Liver (tissue), 9 donors: Measurements from ENCODE around the gene RASGRP3. TPM values are rescaled to one million over a fixed set of nuclear protein-coding genes. Genes with fewer than 3 reads are reported as not detected.

Source experiments
- DNase-seq: peaks from one replicate; pipeline ENCODE4 v3.0.0-alpha.2; 2017; ENCODE audit warnings: low spot score
- H3K27ac ChIP-seq, 2 donors: one replicate each; pipeline ENCODE4 v1.7.0; 2013; ENCODE audit warnings: inconsistent platforms in 2 of 2, low read length in 2 of 2, control low read depth in 1 of 2, low read depth in 1 of 2, mild to moderate bottlenecking in 1 of 2
- H3K27me3 ChIP-seq, 4 donors: one replicate each; pipeline versions ENCODE4 v1.6.1 to v1.7.0; 2013; ENCODE audit warnings: low read length in 3 of 4, inconsistent platforms in 1 of 4, mild to moderate bottlenecking in 1 of 4, moderate library complexity in 1 of 4; ENCODE audit not compliant: control insufficient read depth in 4 of 4, insufficient read depth in 4 of 4
- H3K36me3 ChIP-seq, 4 donors: one replicate each; pipeline versions ENCODE4 v1.6.1 to v1.7.0; 2013; ENCODE audit warnings: low read length in 3 of 4, mild to moderate bottlenecking in 3 of 4, low read depth in 1 of 4, moderate library complexity in 1 of 4; ENCODE audit not compliant: control insufficient read depth in 4 of 4, insufficient read depth in 3 of 4
- H3K4me1 ChIP-seq, 4 donors: one replicate each; pipeline versions ENCODE4 v1.6.1 to v1.7.0; 2013; ENCODE audit warnings: low read length in 3 of 4, mild to moderate bottlenecking in 3 of 4, moderate library complexity in 1 of 4; ENCODE audit not compliant: control insufficient read depth in 4 of 4, insufficient read depth in 4 of 4
- H3K4me3 ChIP-seq, 3 donors: one replicate each; pipeline versions ENCODE4 v1.6.1 to v1.7.0; 2013; ENCODE audit warnings: low read length in 3 of 3, control low read depth in 1 of 3, low read depth in 1 of 3, mild to moderate bottlenecking in 1 of 3
- H3K9ac ChIP-seq, 2 donors: one replicate each; pipeline ENCODE4 v1.7.0; 2013; ENCODE audit warnings: low read length in 2 of 2, mild to moderate bottlenecking in 2 of 2, moderate library complexity in 2 of 2, control low read depth in 1 of 2, low read depth in 1 of 2
- H3K9me3 ChIP-seq, 4 donors: one replicate each; pipeline versions ENCODE4 v1.6.1 to v1.7.0; 2013; ENCODE audit warnings: low read length in 3 of 4; ENCODE audit not compliant: control insufficient read depth in 4 of 4
- ATF3 ChIP-seq: IDR thresholded peaks from 2 replicates; pipeline ENCODE4 v1.6.1; 2016; ENCODE audit warnings: antibody characterized with exemption
- EGR1 ChIP-seq, 2 donors: IDR thresholded peaks; 2 replicates each; pipeline ENCODE4 v1.6.1; 2016 to 2018; ENCODE audit warnings: antibody characterized with exemption in 2 of 2, low read depth in 2 of 2
- FOXA2 ChIP-seq: IDR thresholded peaks from 2 replicates; pipeline ENCODE4 v1.6.1; 2016; ENCODE audit warnings: antibody characterized with exemption
- GABPA ChIP-seq, 2 donors: IDR thresholded peaks in 1 of 2; conservative IDR thresholded peaks in 1 of 2; 2 replicates each; pipeline ENCODE4 v1.6.1; 2016; ENCODE audit warnings: antibody characterized with exemption in 2 of 2, mild to moderate bottlenecking in 1 of 2, moderate library complexity in 1 of 2
- HNF4A ChIP-seq, 2 donors: conservative IDR thresholded peaks; 2 replicates each; pipeline ENCODE4 v1.6.1; 2016; ENCODE audit warnings: antibody characterized with exemption in 2 of 2, mild to moderate bottlenecking in 2 of 2
- HNF4G ChIP-seq: IDR thresholded peaks from 2 replicates; pipeline ENCODE4 v1.6.1; 2016; ENCODE audit warnings: antibody characterized with exemption
- JUND ChIP-seq, 2 donors: IDR thresholded peaks; 2 replicates each; pipeline ENCODE4 v1.6.1; 2016; ENCODE audit warnings: antibody characterized with exemption in 2 of 2
- MAX ChIP-seq: IDR thresholded peaks from 2 replicates; pipeline ENCODE4 v1.6.1; 2016; ENCODE audit warnings: antibody characterized with exemption
- NR2F2 ChIP-seq: IDR thresholded peaks from 2 replicates; pipeline ENCODE4 v1.6.1; 2016; ENCODE audit warnings: antibody characterized with exemption
- RAD21 ChIP-seq, 2 donors: IDR thresholded peaks; 2 replicates each; pipeline ENCODE4 v1.6.1; 2016; ENCODE audit warnings: antibody characterized with exemption in 2 of 2, mild to moderate bottlenecking in 2 of 2
- REST ChIP-seq: IDR thresholded peaks from 2 replicates; pipeline ENCODE4 v1.6.1; 2016; ENCODE audit warnings: antibody characterized with exemption, mild to moderate bottlenecking
- RXRA ChIP-seq, 2 donors: IDR thresholded peaks; 2 replicates each; pipeline ENCODE4 v1.6.1; 2017 to 2018; ENCODE audit warnings: antibody characterized with exemption in 2 of 2, mild to moderate bottlenecking in 1 of 2
- SP1 ChIP-seq: IDR thresholded peaks from 2 replicates; pipeline ENCODE4 v1.6.1; 2018; ENCODE audit warnings: antibody characterized with exemption, mild to moderate bottlenecking
- TAF1 ChIP-seq: conservative IDR thresholded peaks from 2 replicates; pipeline ENCODE4 v1.6.1; 2016; ENCODE audit warnings: antibody characterized with exemption, mild to moderate bottlenecking
- YY1 ChIP-seq: IDR thresholded peaks from 2 replicates; pipeline ENCODE4 v1.6.1; 2016; ENCODE audit warnings: antibody characterized with exemption, mild to moderate bottlenecking
- WGBS: extraction: QIAGEN DNeasy Blood & Tissue Kit; methylation state at CpG from one replicate; pipeline ENCODE4 v1.1.7; 2013; 5-methylcytosine and 5-hydroxymethylcytosine counted together
- polyA plus RNA-seq, 2 donors: library from polyadenylated mRNA; stranded (reverse) in 1 of 2; unstranded in 1 of 2; fragments of 200-250 nt in 1 of 2; fragments of >200 nt in 1 of 2; fragmentation: Nextera tagmentation in 1 of 2; extraction: Ambion mirVana in 1 of 2; gene quantifications; one replicate each; pipeline versions ENCODE4 v1.2.1 to v1.2.3, GENCODE V29; 2013 to 2015
- total RNA-seq, 2 donors: library from RNA; depleted of rRNA; stranded (reverse); fragments of >200 nt; gene quantifications; one replicate each; pipeline ENCODE4 v1.2.3, GENCODE V29; 2014
- donor health status: healthy.
- donor health status: healthy.
- donor health status: healthy.
- donor health status: healthy.
- donor health status: healthy.

Gene RASGRP3
- total and polyA plus RNA-seq, 4 donors, result 1.8 to 9.9 (median 7.0) TPM

DNA sequence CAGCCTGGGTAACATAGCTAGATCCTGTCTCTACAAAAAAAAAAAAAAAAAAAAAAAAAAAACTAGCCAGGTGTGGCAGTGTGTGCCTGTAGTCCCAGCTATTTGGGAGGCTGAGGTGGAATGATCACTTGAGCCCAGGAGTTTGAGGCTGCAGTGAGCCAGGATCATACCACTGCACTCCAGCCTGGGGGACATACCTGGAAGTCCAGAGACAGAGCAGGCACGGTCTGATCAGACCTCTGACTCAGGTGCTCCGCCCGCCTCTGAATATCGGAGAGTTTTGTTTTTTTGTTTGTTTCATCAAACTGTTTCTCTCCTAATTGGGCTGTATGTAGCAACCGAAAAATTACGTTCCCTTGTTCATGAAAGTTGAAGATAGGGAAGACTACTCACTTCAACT lies 49.2 kb downstream of the RASGRP3 start (continued):
- TF ChIP-seq REST, result no peak
- TF ChIP-seq TAF1, result no peak
- no peak for TF ChIP-seq SP1
- TF ChIP-seq JUND (IDR thresholded peaks at IDR 0.05), result no peak

DNA sequence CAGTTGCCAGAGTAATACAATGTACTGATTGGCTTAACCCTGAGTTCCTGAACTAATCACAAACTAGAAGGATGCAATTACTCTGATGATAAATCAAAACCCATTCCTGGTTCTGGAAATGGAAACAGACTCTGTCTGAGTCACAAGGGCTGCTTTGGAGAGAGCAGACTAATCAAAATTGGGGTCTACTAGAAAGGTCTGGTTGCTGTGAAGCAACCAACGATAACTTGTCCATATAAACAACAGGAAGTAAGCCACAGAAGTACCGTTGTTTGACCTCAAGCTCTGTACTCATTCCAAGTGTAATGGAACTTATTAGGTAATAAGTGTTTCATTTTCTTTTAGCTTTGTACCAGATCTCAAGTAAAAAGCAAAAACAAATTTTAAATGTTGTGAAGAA lies 49.7 kb downstream of the RASGRP3 start:
- H3K27me3 ChIP-seq, result no peaks in the 10 kb centered on the region
- no peak overlapping the region for H3K4me3 ChIP-seq
- peaks cover 0 to 3% (median 0%) of the 10 kb centered on the region in 4 donors for H3K36me3 ChIP-seq
- H3K9ac ChIP-seq, result no peak overlapping the region
- H3K9me3 ChIP-seq, result no peaks in the 10 kb centered on the region
- H3K4me1 ChIP-seq, result no peaks in the 10 kb centered on the region
- WGBS, result 38% methylated on average over 2 of the region's 2 CpGs
- no peak overlapping the region for H3K27ac ChIP-seq
- TF ChIP-seq REST, result no peak
- no peak for TF ChIP-seq FOXA2
- no peak for TF ChIP-seq NR2F2
- no peak for TF ChIP-seq RAD21 (IDR thresholded peaks at IDR 0.05)
- TF ChIP-seq EGR1 (IDR thresholded peaks at IDR 0.05; ENCODE audit: low read depth in 2 of 2), result no peak
- DNase-seq, result no peak

DNA sequence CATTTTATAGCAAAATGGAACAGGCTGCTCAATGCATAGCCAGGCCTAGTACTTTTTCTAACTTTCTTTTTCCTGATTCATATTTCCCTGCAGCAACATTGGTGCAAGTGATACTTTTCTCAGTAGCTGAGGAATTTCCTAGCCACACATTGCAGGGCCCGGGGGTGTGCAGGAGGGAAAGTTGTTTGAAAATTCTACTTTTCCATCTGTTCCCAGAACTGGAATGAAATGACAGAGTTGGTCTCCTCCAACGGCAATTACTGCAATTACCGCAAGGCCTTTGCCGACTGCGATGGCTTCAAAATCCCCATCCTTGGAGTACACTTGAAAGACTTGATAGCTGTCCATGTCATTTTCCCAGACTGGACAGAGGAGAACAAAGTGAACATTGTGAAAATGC lies 50.5 kb downstream of the RASGRP3 start:
- Histone ChIP-seq H3K9ac (no peak overlapping the region), H3K27me3 (no peaks in the 10 kb centered on the region), H3K4me1 (no peaks in the 10 kb centered on the region), H3K9me3 (no peaks in the 10 kb centered on the region), H3K27ac (no peak overlapping the region), H3K4me3 (no peak overlapping the region), H3K36me3 (peaks cover 0 to 3% (median 0%) of the 10 kb centered on the region in 4 donors)
- no peak for TF ChIP-seq ATF3
- TF ChIP-seq HNF4G, result no peak
- TF ChIP-seq EGR1 (IDR thresholded peaks at IDR 0.05; ENCODE audit: low read depth in 2 of 2), result no peak
- TF ChIP-seq TAF1, result no peak
- TF ChIP-seq GABPA (IDR thresholded peaks at IDR 0.05 in 1 of 2, conservative IDR thresholded peaks at IDR 0.05 in 1 of 2), result no peak
- TF ChIP-seq RXRA (IDR thresholded peaks at IDR 0.05), result no peak
- TF ChIP-seq MAX, result no peak
- no peak for TF ChIP-seq HNF4A (conservative IDR thresholded peaks at IDR 0.05)
- no peak for TF ChIP-seq YY1
- WGBS, result 99% methylated on average over 5 of the region's 5 CpGs
- no peak for DNase-seq
